GM18498 (cell line): ENCODE data around the gene TXNRD2.
"Not testable (repeated sequence)": the region's sequence is repeated elsewhere in the genome, so short reads cannot be mapped to it uniquely, and the experiment has no call there.

Source experiments
- ATAC-seq: cut with Tn5 transposase; IDR thresholded peaks from one replicate; pipeline ENCODE4 v1.9.1; 2021; ENCODE audit warnings: mild to moderate bottlenecking, moderate library complexity; ENCODE audit not compliant: unreplicated experiment

The TXNRD2 gene

GRCh38 chr22:19848298-19849224 is 93.1 kb downstream of the TXNRD2 start:
- ATAC-seq = no peak

GRCh38 chr22:19847345-19847632 is 94.3 kb downstream of the TXNRD2 start:
- ATAC-seq = no peak

- ATAC-seq = no peak
These were observed 94.8 kb downstream of the TXNRD2 start for GRCh38 chr22:19846620-19847344.

GRCh38 chr22:19845054-19845722 is 96.4 kb downstream of the TXNRD2 start:
- no peak for ATAC-seq

- ATAC-seq = no peak
These were observed 97.1 kb downstream of the TXNRD2 start for GRCh38 chr22:19844377-19845053.

GRCh38 chr22:19843857-19844376 is 97.7 kb downstream of the TXNRD2 start:
- no peak for ATAC-seq

GRCh38 chr22:19843107-19843856 is 98.3 kb downstream of the TXNRD2 start:
- ATAC-seq = no peak

- no peak for ATAC-seq
These were observed 99.1 kb downstream of the TXNRD2 start for GRCh38 chr22:19842393-19843106.

GRCh38 chr22:19841641-19842392 is 99.8 kb downstream of the TXNRD2 start:
- no peak for ATAC-seq

- no peak for ATAC-seq
These were observed 100.5 kb downstream of the TXNRD2 start for GRCh38 chr22:19840955-19841640.

- no peak for ATAC-seq
These were observed 101.6 kb downstream of the TXNRD2 start for GRCh38 chr22:19840059-19840458.

- no peak for ATAC-seq
These were observed 103.7 kb downstream of the TXNRD2 start for GRCh38 chr22:19837915-19838314.

GRCh38 chr22:19836512-19836911 is 105.1 kb downstream of the TXNRD2 start:
- ATAC-seq = no peak

GRCh38 chr22:19834599-19834998 is 107.0 kb downstream of the TXNRD2 start:
- ATAC-seq = no peak

GRCh38 chr22:19833327-19833726 is 108.3 kb downstream of the TXNRD2 start:
- ATAC-seq = not testable (repeated sequence)

- no peak for ATAC-seq
These were observed 109.0 kb downstream of the TXNRD2 start for GRCh38 chr22:19832476-19833108.

- not testable (repeated sequence) for ATAC-seq
These were observed 109.6 kb downstream of the TXNRD2 start for GRCh38 chr22:19831979-19832378.

- ATAC-seq = no peak
These were observed 110.6 kb downstream of the TXNRD2 start for GRCh38 chr22:19831016-19831415.
